Caco-2 (cell line): ENCODE measurements around the gene GTF3C1. TPM values are rescaled to one million over a fixed set of nuclear protein-coding genes. Genes with fewer than 3 reads are reported as not detected.

ENCODE experiments used
- BruUV-seq: library from RNA; stranded (reverse); fragments of 400-500 nt; replicated peaks from 2 replicates; lab custom pipeline; 2021; lab: Mats Ljungman, UMichigan
- CTCF ChIA-PET: fragments of 300-600 bp; sonication (Branson Sonifier 250); formaldehyde crosslinking; loops from one replicate; lab custom pipeline; 2022; ENCODE audit warnings: antibody characterized with exemption; lab: Charles Lee
- POLR2A ChIA-PET: fragments of 300-600 bp; sonication (Branson Sonifier 250); formaldehyde crosslinking; loops from one replicate; lab custom pipeline; 2022; ENCODE audit warnings: antibody characterized with exemption; lab: Charles Lee
- DNase-seq, 2 experiments: peaks; one replicate each; pipeline versions ENCODE4 v3.0.0 to v3.0.0-alpha.2; 2020 to 2022
- H3K27me3 ChIP-seq: replicated peaks from 2 replicates; pipeline ENCODE4 v1.6.0; 2011; ENCODE audit warnings: low read length; ENCODE audit not compliant: control insufficient read depth, insufficient read depth
- H3K36me3 ChIP-seq: 2 replicates; pipeline ENCODE4 v1.5.1; 2011; ENCODE audit warnings: low read length; ENCODE audit not compliant: control insufficient read depth, insufficient read depth
- H3K4me1 ChIP-seq: fragments of 250-450 bp; sonication (Bioruptor Pico); 2 replicates; pipeline ENCODE4 v1.5.1; 2020; ENCODE audit warnings: mild to moderate bottlenecking
- H3K4me3 ChIP-seq: 2 replicates; pipeline ENCODE4 v1.5.1; 2011; ENCODE audit warnings: low read depth, mild to moderate bottlenecking, control low read depth, low read length
- H3K9me3 ChIP-seq: fragments of 250-450 bp; sonication (Bioruptor Pico); 2 replicates; pipeline ENCODE4 v1.5.1; 2020; ENCODE audit warnings: mild to moderate bottlenecking, moderate library complexity
- H3K27ac Mint-ChIP-seq: one replicate; pipeline ENCODE4 v1.8.0; 2022; ENCODE audit warnings: mixed read lengths; ENCODE audit not compliant: unreplicated experiment
- H3K27me3 Mint-ChIP-seq: one replicate; pipeline ENCODE4 v1.8.0; 2022; ENCODE audit warnings: mixed read lengths; ENCODE audit not compliant: insufficient read depth, unreplicated experiment
- H3K36me3 Mint-ChIP-seq: one replicate; pipeline ENCODE4 v1.8.0; 2022; ENCODE audit warnings: mild to moderate bottlenecking, mixed read lengths; ENCODE audit not compliant: insufficient read depth, unreplicated experiment
- H3K4me1 Mint-ChIP-seq: one replicate; pipeline ENCODE4 v1.8.0; 2022; ENCODE audit warnings: low read depth, mixed read lengths; ENCODE audit not compliant: unreplicated experiment
- H3K4me3 Mint-ChIP-seq: one replicate; pipeline ENCODE4 v1.8.0; 2022; ENCODE audit warnings: mild to moderate bottlenecking, moderate library complexity, mixed read lengths; ENCODE audit not compliant: unreplicated experiment
- H3K9me3 Mint-ChIP-seq: one replicate; pipeline ENCODE4 v1.8.0; 2022; ENCODE audit warnings: mixed read lengths; ENCODE audit not compliant: unreplicated experiment
- intact Hi-C: fragments of 100-400 bp; cut with micrococcal nuclease; formaldehyde crosslinking; loops from one replicate; pipeline ENCODE4 v1.10.0; 2022; ENCODE audit not compliant: unreplicated experiment
- total RNA-seq: library from RNA; stranded (reverse); gene quantifications from 2 replicates; pipeline ENCODE4 v1.2.3, GENCODE V29; 2022
- TF ChIP-seq, protein P1 (sequence below), 2 experiments: fragments of 200-600 bp in 1 of 2; IDR thresholded peaks; 1 replicate in 1 of 2; 2 replicates in 1 of 2; pipeline versions ENCODE4 v1.5.1 to v1.8.0; 2011 to 2022; ENCODE audit warnings: antibody characterized with exemption in 1 of 2, control low read depth in 1 of 2, inconsistent platforms in 1 of 2, low read depth in 1 of 2, low read length in 1 of 2, mild to moderate bottlenecking in 1 of 2, moderate library complexity in 1 of 2; ENCODE audit not compliant: insufficient read depth in 1 of 2, severe bottlenecking in 1 of 2, unreplicated experiment in 1 of 2

Gene GTF3C1
- total RNA-seq, 1 experiment from 2014 or later: 67.7 TPM

DNA sequence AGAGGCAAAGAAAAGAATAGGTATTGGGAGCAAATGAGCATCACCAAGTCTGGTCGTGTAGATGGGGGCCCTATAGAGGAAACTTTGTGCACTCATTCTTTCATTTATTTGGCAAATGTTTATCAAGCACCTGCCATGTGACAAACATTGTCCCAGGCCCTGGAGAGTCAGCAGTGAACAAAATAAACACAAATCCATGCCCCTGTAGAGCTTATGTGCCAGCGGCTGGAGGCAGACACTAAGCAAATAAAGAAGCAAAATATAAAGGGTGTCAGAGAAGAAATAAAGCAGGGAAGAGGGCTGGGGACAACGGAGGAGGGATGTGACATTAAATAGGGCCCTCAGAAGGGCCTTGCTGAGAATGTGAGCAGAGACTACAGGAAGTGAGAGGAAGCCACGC is 45.8 kb upstream of the GTF3C1 start:
- Mint-ChIP-seq H3K27me3 (no peaks in the 10 kb centered on the region), H3K36me3 (no peaks in the 10 kb centered on the region), H3K4me1 (no peaks in the 10 kb centered on the region), H3K4me3 (no peak overlapping the region), H3K27ac (no peak overlapping the region), H3K9me3 (no peaks in the 10 kb centered on the region)
- Histone ChIP-seq H3K9me3 (no peaks in the 10 kb centered on the region), H3K4me1 (no peaks in the 10 kb centered on the region), H3K27me3 (no peaks in the 10 kb centered on the region), H3K36me3 (no peaks in the 10 kb centered on the region), H3K4me3 (no peak overlapping the region)
- TF ChIP-seq, protein P1, sequence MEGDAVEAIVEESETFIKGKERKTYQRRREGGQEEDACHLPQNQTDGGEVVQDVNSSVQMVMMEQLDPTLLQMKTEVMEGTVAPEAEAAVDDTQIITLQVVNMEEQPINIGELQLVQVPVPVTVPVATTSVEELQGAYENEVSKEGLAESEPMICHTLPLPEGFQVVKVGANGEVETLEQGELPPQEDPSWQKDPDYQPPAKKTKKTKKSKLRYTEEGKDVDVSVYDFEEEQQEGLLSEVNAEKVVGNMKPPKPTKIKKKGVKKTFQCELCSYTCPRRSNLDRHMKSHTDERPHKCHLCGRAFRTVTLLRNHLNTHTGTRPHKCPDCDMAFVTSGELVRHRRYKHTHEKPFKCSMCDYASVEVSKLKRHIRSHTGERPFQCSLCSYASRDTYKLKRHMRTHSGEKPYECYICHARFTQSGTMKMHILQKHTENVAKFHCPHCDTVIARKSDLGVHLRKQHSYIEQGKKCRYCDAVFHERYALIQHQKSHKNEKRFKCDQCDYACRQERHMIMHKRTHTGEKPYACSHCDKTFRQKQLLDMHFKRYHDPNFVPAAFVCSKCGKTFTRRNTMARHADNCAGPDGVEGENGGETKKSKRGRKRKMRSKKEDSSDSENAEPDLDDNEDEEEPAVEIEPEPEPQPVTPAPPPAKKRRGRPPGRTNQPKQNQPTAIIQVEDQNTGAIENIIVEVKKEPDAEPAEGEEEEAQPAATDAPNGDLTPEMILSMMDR (IDR thresholded peaks at IDR 0.05; ENCODE audit: insufficient read depth in 1 of 2, low read depth in 1 of 2, low read length in 1 of 2, severe bottlenecking in 1 of 2, unreplicated experiment in 1 of 2): no peak
- intact Hi-C loops: no loop called here
- CTCF ChIA-PET: no interaction called here
- DNase-seq: no peak
- POLR2A ChIA-PET: no interaction called here
- BruUV-seq: no TSS peak

DNA sequence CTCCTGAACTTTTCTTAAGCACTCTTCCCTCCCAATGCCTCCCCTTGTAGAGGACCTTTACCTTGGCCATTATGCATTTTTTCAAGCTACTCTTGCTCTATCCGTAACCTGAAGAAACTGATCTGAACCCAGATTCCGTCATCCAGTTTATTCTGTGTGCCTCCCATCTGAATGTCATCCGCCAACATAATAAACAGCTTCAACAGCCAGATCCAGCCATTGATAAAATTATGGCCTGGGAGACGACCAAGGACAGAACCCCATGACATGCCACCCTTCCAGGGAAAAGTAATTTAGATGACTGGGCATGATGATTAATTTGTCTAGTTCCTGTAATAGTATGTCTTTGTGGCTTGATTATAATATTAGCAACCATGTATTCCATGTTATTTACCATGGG is 42.1 kb upstream of the GTF3C1 start:
- H3K9me3 ChIP-seq: no peaks in the 10 kb centered on the region
- TF ChIP-seq, protein P1 (IDR thresholded peaks at IDR 0.05; ENCODE audit: insufficient read depth in 1 of 2, low read depth in 1 of 2, low read length in 1 of 2, severe bottlenecking in 1 of 2, unreplicated experiment in 1 of 2): no peak
- no peaks in the 10 kb centered on the region for H3K36me3 ChIP-seq
- BruUV-seq: no TSS peak
- H3K4me1 ChIP-seq: no peaks in the 10 kb centered on the region
- H3K36me3 Mint-ChIP-seq: no peaks in the 10 kb centered on the region
- no peaks in the 10 kb centered on the region for H3K9me3 Mint-ChIP-seq
- no peaks in the 10 kb centered on the region for H3K4me1 Mint-ChIP-seq
- no peak overlapping the region for H3K4me3 ChIP-seq
- no peaks in the 10 kb centered on the region for H3K27me3 ChIP-seq
- DNase-seq: no peak
- ChIA-PET CTCF (no interaction called here), POLR2A (no interaction called here)
- intact Hi-C loops: no loop called here
- no peak overlapping the region for H3K27ac Mint-ChIP-seq
- H3K4me3 Mint-ChIP-seq: no peak overlapping the region
- no peaks in the 10 kb centered on the region for H3K27me3 Mint-ChIP-seq

DNA sequence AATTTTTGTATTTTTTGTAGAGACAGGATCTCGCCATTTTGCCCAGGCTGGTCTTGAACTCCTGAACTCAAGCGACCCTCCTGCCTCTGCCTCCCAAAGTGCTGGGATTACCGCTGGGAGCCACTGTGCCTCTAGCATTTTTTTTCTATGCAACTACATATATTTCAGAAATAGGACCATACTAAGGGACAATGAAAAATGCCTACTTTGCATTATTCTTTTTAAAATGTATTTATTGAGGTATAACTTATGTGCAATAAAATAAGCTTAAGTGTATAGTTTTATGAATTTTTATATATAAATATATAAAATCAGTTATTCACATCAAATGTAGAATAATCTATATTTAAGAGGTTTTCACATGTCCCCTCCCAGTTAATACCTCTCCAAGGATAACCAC is 38.3 kb upstream of the GTF3C1 start:
- no peaks in the 10 kb centered on the region for H3K27me3 ChIP-seq
- no peaks in the 10 kb centered on the region for H3K4me1 ChIP-seq
- H3K27ac Mint-ChIP-seq: no peak overlapping the region
- no peaks in the 10 kb centered on the region for H3K36me3 ChIP-seq
- H3K9me3 ChIP-seq: no peaks in the 10 kb centered on the region
- no peaks in the 10 kb centered on the region for H3K4me1 Mint-ChIP-seq
- intact Hi-C loops: no loop called here
- BruUV-seq: no TSS peak
- DNase-seq: no peak
- H3K36me3 Mint-ChIP-seq: peaks cover 4% of the 10 kb centered on the region
- ChIA-PET CTCF (no interaction called here), POLR2A (no interaction called here)
- H3K27me3 Mint-ChIP-seq: no peaks in the 10 kb centered on the region
- H3K4me3 ChIP-seq: no peak overlapping the region
- no peak overlapping the region for H3K4me3 Mint-ChIP-seq
- no peaks in the 10 kb centered on the region for H3K9me3 Mint-ChIP-seq
- TF ChIP-seq, protein P1 (IDR thresholded peaks at IDR 0.05; ENCODE audit: insufficient read depth in 1 of 2, low read depth in 1 of 2, low read length in 1 of 2, severe bottlenecking in 1 of 2, unreplicated experiment in 1 of 2): no peak
